Peyer's patch (tissue), 4 donors: Measurements from ENCODE around the gene TSPAN3. TPM values are rescaled to one million over a fixed set of nuclear protein-coding genes. Genes with fewer than 3 reads are reported as not detected.

ENCODE experiments used
- DNase-seq, 3 donors: peaks; one replicate each; pipeline ENCODE4 v3.0.0-alpha.2; 2017 to 2019
- H3K27ac ChIP-seq, 4 donors: fragments of 200-600 bp; sonication (generic); one replicate each; pipeline ENCODE4 v1.5.1; 2016 to 2019
- H3K27me3 ChIP-seq, 2 donors: fragments of 200-600 bp; sonication (generic); one replicate each; pipeline ENCODE4 v1.5.1; 2019
- H3K36me3 ChIP-seq, 3 donors: fragments of 200-600 bp; sonication (generic); one replicate each; pipeline ENCODE4 v1.5.1; 2016 to 2019
- H3K4me1 ChIP-seq, 4 donors: fragments of 200-600 bp; sonication (generic); one replicate each; pipeline ENCODE4 v1.5.1; 2016 to 2019
- H3K4me3 ChIP-seq, 4 donors: fragments of 200-600 bp; sonication (generic); 1 replicate in 3 of 4; 2 replicates in 1 of 4; pipeline ENCODE4 v1.5.1; 2016 to 2019; ENCODE audit warnings: mild to moderate bottlenecking in 1 of 4
- H3K9me3 ChIP-seq, 4 donors: fragments of 200-600 bp; sonication (generic); one replicate each; pipeline ENCODE4 v1.5.1; 2016 to 2019; ENCODE audit warnings: mild to moderate bottlenecking in 1 of 4
- POLR2A ChIP-seq, 2 donors: fragments of 450-650 bp; IDR thresholded peaks; one replicate each; pipeline ENCODE4 v1.5.1; 2017; ENCODE audit warnings: antibody characterized with exemption in 2 of 2, mild to moderate bottlenecking in 2 of 2, moderate library complexity in 2 of 2
- total RNA-seq, 4 donors: library from RNA; depleted of rRNA; stranded (reverse); fragments of >200 nt; gene quantifications; one replicate each; pipeline ENCODE4 v1.1.0, GENCODE V29; 2016
- TF ChIP-seq, protein P1 (sequence below), 6 experiments: fragments of 450-650 bp in 4 of 6; fragments of 200-600 bp in 2 of 6; sonication (generic) in 1 of 6; IDR thresholded peaks; one replicate each; pipeline ENCODE4 v1.5.1; 2017 to 2019; ENCODE audit warnings: antibody characterized with exemption in 6 of 6, mild to moderate bottlenecking in 3 of 6, moderate library complexity in 1 of 6

Gene TSPAN3
- total RNA-seq, 4 donors from 2014 or later = 92.4 to 778 (median 563) TPM

DNA sequence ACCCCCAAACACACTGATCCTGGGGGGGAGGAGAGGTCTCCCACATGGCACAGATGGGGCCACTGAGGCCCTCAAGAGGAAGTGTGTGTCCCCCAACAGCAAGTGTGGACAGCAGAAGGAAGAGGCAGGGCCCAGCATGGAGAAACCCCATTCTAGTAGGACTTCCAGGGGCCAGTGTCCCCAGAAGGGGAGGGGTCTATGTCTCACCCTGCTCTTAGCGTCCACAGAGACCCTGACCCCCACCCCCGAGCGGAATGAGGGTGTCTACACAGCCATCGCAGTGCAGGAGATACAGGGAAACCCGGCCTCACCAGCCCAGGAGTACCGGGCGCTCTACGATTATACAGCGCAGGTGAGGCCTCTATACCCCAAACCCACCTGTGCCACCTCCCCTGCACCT is 35.3 kb downstream of the TSPAN3 start:
- H3K4me1 ChIP-seq = peaks cover 0 to 8% (median 0%) of the 10 kb centered on the region in 4 donors
- H3K27ac ChIP-seq = peak overlapping the region in 1 of 4 donors; percentile 12
- peaks cover 0 to 17% (median 0%) of the 10 kb centered on the region in 3 donors for H3K36me3 ChIP-seq
- peak; percentile 9 to 49 (median 45) for DNase-seq
- H3K4me3 ChIP-seq = no peak overlapping the region
- H3K9me3 ChIP-seq = no peaks in the 10 kb centered on the region
- H3K27me3 ChIP-seq = no peaks in the 10 kb centered on the region
- peak in 1 of 2 donors; percentile 5 for TF ChIP-seq POLR2A (IDR thresholded peaks at IDR 0.05)
- TF ChIP-seq, protein P1, sequence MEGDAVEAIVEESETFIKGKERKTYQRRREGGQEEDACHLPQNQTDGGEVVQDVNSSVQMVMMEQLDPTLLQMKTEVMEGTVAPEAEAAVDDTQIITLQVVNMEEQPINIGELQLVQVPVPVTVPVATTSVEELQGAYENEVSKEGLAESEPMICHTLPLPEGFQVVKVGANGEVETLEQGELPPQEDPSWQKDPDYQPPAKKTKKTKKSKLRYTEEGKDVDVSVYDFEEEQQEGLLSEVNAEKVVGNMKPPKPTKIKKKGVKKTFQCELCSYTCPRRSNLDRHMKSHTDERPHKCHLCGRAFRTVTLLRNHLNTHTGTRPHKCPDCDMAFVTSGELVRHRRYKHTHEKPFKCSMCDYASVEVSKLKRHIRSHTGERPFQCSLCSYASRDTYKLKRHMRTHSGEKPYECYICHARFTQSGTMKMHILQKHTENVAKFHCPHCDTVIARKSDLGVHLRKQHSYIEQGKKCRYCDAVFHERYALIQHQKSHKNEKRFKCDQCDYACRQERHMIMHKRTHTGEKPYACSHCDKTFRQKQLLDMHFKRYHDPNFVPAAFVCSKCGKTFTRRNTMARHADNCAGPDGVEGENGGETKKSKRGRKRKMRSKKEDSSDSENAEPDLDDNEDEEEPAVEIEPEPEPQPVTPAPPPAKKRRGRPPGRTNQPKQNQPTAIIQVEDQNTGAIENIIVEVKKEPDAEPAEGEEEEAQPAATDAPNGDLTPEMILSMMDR (IDR thresholded peaks at IDR 0.05) = no peak

- Histone ChIP-seq H3K27ac (no peak overlapping the region), H3K27me3 (no peaks in the 10 kb centered on the region), H3K36me3 (peaks cover 0 to 17% (median 0%) of the 10 kb centered on the region in 3 donors), H3K9me3 (no peaks in the 10 kb centered on the region), H3K4me3 (no peak overlapping the region), H3K4me1 (peaks cover 0 to 8% (median 0%) of the 10 kb centered on the region in 4 donors)
- peak; percentile 19 to 76 (median 70) for DNase-seq
- TF ChIP-seq POLR2A (IDR thresholded peaks at IDR 0.05) = no peak
- TF ChIP-seq, protein P1 (IDR thresholded peaks at IDR 0.05) = peak; percentile 7 to 74 (median 62)
Measured at GRCh38 chr15:77034695-77035489, 36.0 kb downstream of the TSPAN3 start.

DNA sequence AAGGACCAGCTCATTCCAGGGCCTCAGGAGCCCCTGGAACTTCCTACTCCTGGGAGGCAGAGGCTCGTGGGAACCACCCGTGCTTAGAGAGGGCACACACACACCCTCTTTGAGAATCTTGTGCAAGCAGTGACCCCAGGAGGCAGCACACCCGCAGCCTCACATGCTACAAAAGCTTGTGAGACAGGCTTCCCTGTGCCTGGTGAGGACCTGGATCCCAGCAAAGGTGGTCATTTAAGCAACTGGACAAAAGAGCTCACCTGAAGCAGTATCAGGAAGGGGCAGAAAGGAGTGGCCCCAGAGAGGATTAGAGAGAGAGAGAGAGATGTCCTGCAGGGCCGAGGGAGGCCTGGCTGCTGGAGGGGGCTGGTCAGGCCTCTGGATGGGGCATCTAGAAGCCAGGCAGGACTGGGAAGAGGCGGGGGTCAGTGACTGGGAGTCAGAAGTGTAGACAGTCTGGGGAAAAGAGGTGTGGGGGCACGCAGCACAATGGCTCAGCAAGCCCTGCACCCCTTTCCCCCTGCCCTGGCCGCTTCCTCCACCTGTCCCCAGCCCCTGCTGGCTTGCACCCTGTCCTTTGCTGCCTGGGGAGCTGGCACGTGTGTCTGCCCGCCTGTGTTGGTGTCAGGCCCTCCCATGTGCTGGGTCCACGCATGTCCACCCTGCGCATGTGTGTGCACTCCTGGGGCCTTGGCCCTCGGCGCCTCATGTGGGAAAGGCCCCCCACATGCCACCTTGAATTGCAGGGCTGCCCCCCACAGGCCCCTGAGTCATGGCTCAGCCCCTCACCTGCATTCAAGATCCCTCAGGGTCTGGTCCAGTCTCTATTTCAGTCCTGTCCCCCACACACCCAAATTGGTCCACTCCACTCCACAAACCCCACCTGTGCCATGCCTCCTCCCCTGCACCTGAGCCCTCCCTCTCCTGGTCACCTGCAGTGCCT is 36.9 kb downstream of the TSPAN3 start:
- Histone ChIP-seq H3K27me3 (no peaks in the 10 kb centered on the region), H3K4me3 (no peak overlapping the region), H3K9me3 (no peaks in the 10 kb centered on the region), H3K4me1 (peaks cover 0 to 8% (median 0%) of the 10 kb centered on the region in 4 donors), H3K36me3 (peaks cover 0 to 17% (median 0%) of the 10 kb centered on the region in 3 donors), H3K27ac (no peak overlapping the region)
- DNase-seq = peak in 2 of 3 donors; percentile 10 to 52
- TF ChIP-seq POLR2A (IDR thresholded peaks at IDR 0.05) = no peak
- TF ChIP-seq, protein P1 (IDR thresholded peaks at IDR 0.05) = no peak

- Histone ChIP-seq H3K27ac (no peak overlapping the region), H3K27me3 (no peaks in the 10 kb centered on the region), H3K9me3 (no peaks in the 10 kb centered on the region), H3K4me1 (peaks cover 0 to 10% (median 0%) of the 10 kb centered on the region in 4 donors), H3K36me3 (peaks cover 0 to 17% (median 0%) of the 10 kb centered on the region in 3 donors), H3K4me3 (no peak overlapping the region)
- TF ChIP-seq, protein P1 (IDR thresholded peaks at IDR 0.05) = no peak
- TF ChIP-seq POLR2A (IDR thresholded peaks at IDR 0.05) = no peak
- DNase-seq = peak in 2 of 3 donors; percentile 14 to 41
Measured at GRCh38 chr15:77033417-77033728, 37.5 kb downstream of the TSPAN3 start.

DNA sequence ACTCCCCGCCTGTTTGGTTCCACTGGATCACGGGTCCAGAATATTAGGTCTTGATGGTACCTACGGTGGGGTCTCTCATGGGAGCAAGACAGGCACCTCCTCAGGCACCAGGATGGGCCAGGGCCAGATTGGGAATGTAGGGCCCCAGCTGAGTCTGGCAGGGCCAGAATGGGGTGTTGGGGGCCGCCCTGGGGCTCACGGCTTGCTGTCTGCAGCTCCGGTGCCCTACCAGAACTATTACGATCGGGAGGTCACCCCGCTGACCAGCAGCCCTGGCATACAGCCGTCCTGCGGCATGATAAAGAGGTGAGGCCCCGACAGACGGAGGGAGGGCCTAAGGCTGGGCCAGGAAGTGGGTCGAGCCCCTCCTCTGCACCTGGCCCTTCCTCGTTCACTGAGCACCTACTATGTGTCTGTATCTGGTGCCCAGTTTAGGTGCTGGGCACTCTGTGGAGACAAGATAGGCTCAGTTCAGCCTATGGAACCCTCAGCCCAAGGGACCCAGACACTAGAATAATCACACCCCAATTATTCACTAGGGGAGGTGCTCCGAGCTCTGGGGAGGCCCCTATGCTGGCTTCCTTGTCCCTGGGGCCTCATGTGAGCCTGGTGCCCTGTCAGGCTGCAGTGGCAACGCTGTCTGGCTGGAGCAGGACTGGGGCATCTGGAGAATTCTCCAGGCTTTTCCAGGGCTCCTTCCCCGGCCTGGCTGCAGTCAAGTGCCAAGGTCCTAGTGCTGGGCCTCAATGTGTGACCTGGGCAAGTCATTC is 38.1 kb downstream of the TSPAN3 start:
- Histone ChIP-seq H3K27me3 (no peaks in the 10 kb centered on the region), H3K36me3 (peaks cover 0 to 15% (median 0%) of the 10 kb centered on the region in 3 donors), H3K4me3 (no peak overlapping the region), H3K27ac (no peak overlapping the region), H3K9me3 (no peaks in the 10 kb centered on the region), H3K4me1 (peaks cover 0 to 15% (median 0%) of the 10 kb centered on the region in 4 donors)
- peak; percentile 3 to 49 (median 46) for DNase-seq
- TF ChIP-seq, protein P1 (IDR thresholded peaks at IDR 0.05) = no peak
- TF ChIP-seq POLR2A (IDR thresholded peaks at IDR 0.05) = no peak
